ENCODE measurements around the gene MRGPRD. TPM values are rescaled to one million over a fixed set of nuclear protein-coding genes. Genes with fewer than 3 reads are reported as not detected.

MRGPRD gene
- total RNA-seq, 1 donor from 2014 or later, result not detected

- peaks cover 20% of the 10 kb centered on the region for H3K4me1 Mint-ChIP-seq (ENCODE audit: unreplicated experiment)
- no peaks in the 10 kb centered on the region for H3K36me3 Mint-ChIP-seq
- H3K4me3 Mint-ChIP-seq, result peak within 1 kb of the TSS; percentile 39
- DNase-seq (ENCODE audit: extremely low spot score, unreplicated experiment), result no peak
- no peaks in the 10 kb centered on the region for H3K9me3 Mint-ChIP-seq
- TF ChIP-seq CTCF (conservative IDR thresholded peaks at IDR 0.05), result peak; percentile 57
- no peak within 1 kb of the TSS for H3K27ac Mint-ChIP-seq
- H3K27me3 Mint-ChIP-seq, result peaks cover 8% of the 10 kb centered on the region
Measured at GRCh38 chr11:69013009-69013951, 32.5 kb upstream of the MRGPRD start, which contains the start of gene MRGPRF. Gene MRGPRF (minus strand): TSS chr11:69013246. CDS start chr11:69009901, 3,345 bp downstream.

DNA sequence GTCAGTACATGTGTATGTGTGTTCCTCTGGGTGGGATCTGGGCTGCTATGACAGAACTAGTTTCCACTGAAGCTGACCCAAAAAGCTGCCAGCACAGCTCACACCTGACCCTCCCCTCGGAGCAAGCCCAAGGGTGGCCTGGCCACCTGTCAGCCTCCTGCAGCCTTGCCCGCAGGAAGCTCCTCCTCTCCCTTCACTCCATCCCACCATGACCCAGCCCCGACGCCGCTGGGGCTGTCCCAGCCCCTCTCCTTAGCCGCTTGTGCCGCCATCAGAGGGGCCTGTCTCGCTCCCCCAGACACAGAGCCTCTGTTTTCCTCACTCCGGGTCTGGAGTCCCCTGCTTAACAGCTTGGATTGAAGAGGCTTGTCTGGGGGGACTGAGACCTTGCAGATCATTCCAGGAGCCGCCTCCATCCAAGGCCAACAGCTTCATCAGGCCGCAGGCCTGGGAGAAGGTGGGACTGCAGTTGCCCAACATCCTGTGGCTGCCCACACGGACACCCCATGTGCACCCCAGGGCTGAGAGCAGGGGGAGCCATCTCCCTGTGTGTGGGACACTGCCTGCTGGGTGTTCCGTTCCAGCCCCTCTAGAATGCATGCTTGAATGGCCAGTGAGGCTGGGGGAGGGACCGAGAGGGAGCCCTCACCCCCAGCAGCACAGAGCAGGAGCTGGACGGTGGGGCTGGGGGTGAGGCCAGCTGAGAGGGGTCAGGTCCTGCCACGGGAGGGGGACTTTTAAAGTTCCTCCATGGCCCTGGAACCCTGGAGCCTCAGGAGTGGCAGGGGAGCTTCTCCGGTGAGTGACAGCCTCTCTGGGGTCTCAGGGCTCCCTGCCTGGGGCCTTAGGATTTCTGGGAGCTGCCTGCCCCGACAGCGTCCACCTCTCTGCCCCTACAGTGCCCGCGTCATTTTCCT is 31.6 kb upstream of the MRGPRD start:
- no peaks in the 10 kb centered on the region for H3K9me3 Mint-ChIP-seq
- H3K27me3 Mint-ChIP-seq, result peaks cover 8% of the 10 kb centered on the region
- peaks cover 29% of the 10 kb centered on the region for H3K4me1 Mint-ChIP-seq (ENCODE audit: unreplicated experiment)
- TF ChIP-seq CTCF (conservative IDR thresholded peaks at IDR 0.05), result no peak
- H3K36me3 Mint-ChIP-seq, result no peaks in the 10 kb centered on the region
- peak overlapping the region; percentile 39 for H3K4me3 Mint-ChIP-seq
- no peak for DNase-seq (ENCODE audit: extremely low spot score, unreplicated experiment)
- H3K27ac Mint-ChIP-seq, result no peak overlapping the region

- TF ChIP-seq CTCF (conservative IDR thresholded peaks at IDR 0.05), result no peak
- Mint-ChIP-seq H3K4me3 (peak overlapping the region; percentile 49), H3K36me3 (no peaks in the 10 kb centered on the region), H3K9me3 (no peaks in the 10 kb centered on the region), H3K4me1 (ENCODE audit: unreplicated experiment) (peaks cover 31% of the 10 kb centered on the region), H3K27me3 (peaks cover 8% of the 10 kb centered on the region), H3K27ac (no peak overlapping the region)
- no peak for DNase-seq (ENCODE audit: extremely low spot score, unreplicated experiment)
Measured at GRCh38 chr11:69011624-69012091, 30.9 kb upstream of the MRGPRD start.

GRCh38 chr11:69010964-69011623 is 30.3 kb upstream of the MRGPRD start:
- peaks cover 31% of the 10 kb centered on the region for H3K4me1 Mint-ChIP-seq (ENCODE audit: unreplicated experiment)
- no peak overlapping the region for H3K27ac Mint-ChIP-seq
- H3K27me3 Mint-ChIP-seq, result peaks cover 8% of the 10 kb centered on the region
- no peak for TF ChIP-seq CTCF (conservative IDR thresholded peaks at IDR 0.05)
- peak overlapping the region; percentile 49 for H3K4me3 Mint-ChIP-seq
- H3K9me3 Mint-ChIP-seq, result no peaks in the 10 kb centered on the region
- H3K36me3 Mint-ChIP-seq, result no peaks in the 10 kb centered on the region
- no peak for DNase-seq (ENCODE audit: extremely low spot score, unreplicated experiment)

GRCh38 chr11:69010361-69010891 is 29.6 kb upstream of the MRGPRD start:
- H3K36me3 Mint-ChIP-seq, result no peaks in the 10 kb centered on the region

More at GRCh38 chr11:69010361-69010891, 29.6 kb upstream of the MRGPRD start:
- no peak for TF ChIP-seq CTCF (conservative IDR thresholded peaks at IDR 0.05)
- Mint-ChIP-seq H3K9me3 (no peaks in the 10 kb centered on the region), H3K27me3 (peaks cover 8% of the 10 kb centered on the region), H3K4me1 (ENCODE audit: unreplicated experiment) (peaks cover 31% of the 10 kb centered on the region), H3K27ac (no peak overlapping the region), H3K4me3 (peak overlapping the region; percentile 25)
- DNase-seq (ENCODE audit: extremely low spot score, unreplicated experiment), result no peak

Data from type B pancreatic cell (in vitro differentiated cells).